Thyroid gland (tissue), 4 donors: Measurements from ENCODE around the gene SLC35G3.

Experiments
- POLR2A ChIP-seq, 2 donors: fragments of 450-650 bp; IDR thresholded peaks; one replicate each; pipeline ENCODE4 v1.6.1; 2017; ENCODE audit warnings: antibody characterized with exemption in 2 of 2, mild to moderate bottlenecking in 2 of 2, moderate library complexity in 1 of 2
- TF ChIP-seq, protein P1 (sequence below), 6 experiments: fragments of 200-600 bp in 3 of 6; fragments of 450-650 bp in 3 of 6; sonication (generic) in 3 of 6; IDR thresholded peaks; one replicate each; pipeline ENCODE4 v1.5.1; 2016 to 2019; ENCODE audit warnings: antibody characterized with exemption in 6 of 6, mild to moderate bottlenecking in 2 of 6, inconsistent platforms in 1 of 6, moderate library complexity in 1 of 6

DNA sequence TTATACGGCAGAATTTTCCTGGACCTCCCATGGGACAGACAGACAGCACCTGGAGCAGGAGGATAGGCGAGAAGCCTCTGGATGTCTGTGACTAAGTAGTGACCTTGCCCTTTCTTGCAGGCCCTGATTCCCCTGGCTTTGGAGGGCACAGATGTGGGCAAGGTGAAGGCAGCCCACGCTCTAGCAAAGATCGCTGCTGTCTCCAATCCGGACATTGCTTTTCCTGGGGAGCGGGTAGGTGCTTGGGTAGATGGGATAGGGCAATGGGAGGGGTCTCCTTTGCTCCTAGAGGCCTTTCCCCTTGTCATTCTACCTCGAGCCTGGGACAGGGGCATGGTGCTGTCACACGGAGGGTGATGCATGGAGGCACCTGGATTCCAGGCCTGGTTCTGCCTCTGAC lies 17.3 kb downstream of the SLC35G3 start:
- TF ChIP-seq, protein P1, sequence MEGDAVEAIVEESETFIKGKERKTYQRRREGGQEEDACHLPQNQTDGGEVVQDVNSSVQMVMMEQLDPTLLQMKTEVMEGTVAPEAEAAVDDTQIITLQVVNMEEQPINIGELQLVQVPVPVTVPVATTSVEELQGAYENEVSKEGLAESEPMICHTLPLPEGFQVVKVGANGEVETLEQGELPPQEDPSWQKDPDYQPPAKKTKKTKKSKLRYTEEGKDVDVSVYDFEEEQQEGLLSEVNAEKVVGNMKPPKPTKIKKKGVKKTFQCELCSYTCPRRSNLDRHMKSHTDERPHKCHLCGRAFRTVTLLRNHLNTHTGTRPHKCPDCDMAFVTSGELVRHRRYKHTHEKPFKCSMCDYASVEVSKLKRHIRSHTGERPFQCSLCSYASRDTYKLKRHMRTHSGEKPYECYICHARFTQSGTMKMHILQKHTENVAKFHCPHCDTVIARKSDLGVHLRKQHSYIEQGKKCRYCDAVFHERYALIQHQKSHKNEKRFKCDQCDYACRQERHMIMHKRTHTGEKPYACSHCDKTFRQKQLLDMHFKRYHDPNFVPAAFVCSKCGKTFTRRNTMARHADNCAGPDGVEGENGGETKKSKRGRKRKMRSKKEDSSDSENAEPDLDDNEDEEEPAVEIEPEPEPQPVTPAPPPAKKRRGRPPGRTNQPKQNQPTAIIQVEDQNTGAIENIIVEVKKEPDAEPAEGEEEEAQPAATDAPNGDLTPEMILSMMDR (IDR thresholded peaks at IDR 0.05), result no peak
- no peak for TF ChIP-seq POLR2A (IDR thresholded peaks at IDR 0.05)
